Suprapubic skin (tissue), 4 donors: ENCODE results near the gene CA7. TPM values are rescaled to one million over a fixed set of nuclear protein-coding genes. Genes with fewer than 3 reads are reported as not detected.

Source experiments
- DNase-seq, 2 donors: peaks; one replicate each; pipeline ENCODE4 v3.0.0-alpha.2; 2019; ENCODE audit warnings: low spot score in 2 of 2
- H3K27ac ChIP-seq: fragments of 200-600 bp; sonication (generic); one replicate; pipeline ENCODE4 v1.5.1; 2019
- H3K27me3 ChIP-seq: fragments of 200-600 bp; sonication (generic); one replicate; pipeline ENCODE4 v1.5.1; 2019
- H3K36me3 ChIP-seq: fragments of 200-600 bp; sonication (generic); one replicate; pipeline ENCODE4 v1.5.1; 2019
- H3K4me1 ChIP-seq: fragments of 200-600 bp; sonication (generic); one replicate; pipeline ENCODE4 v1.5.1; 2019
- H3K4me3 ChIP-seq: fragments of 200-600 bp; sonication (generic); one replicate; pipeline ENCODE4 v1.5.1; 2019; ENCODE audit warnings: mild to moderate bottlenecking
- H3K9me3 ChIP-seq: fragments of 200-600 bp; sonication (generic); one replicate; pipeline ENCODE4 v1.5.1; 2019
- CTCF ChIP-seq, 2 donors: fragments of 200-600 bp in 1 of 2; fragments of 450-650 bp in 1 of 2; sonication (generic) in 1 of 2; IDR thresholded peaks; one replicate each; pipeline ENCODE4 v1.5.1; 2016 to 2019; ENCODE audit warnings: antibody characterized with exemption in 2 of 2, mild to moderate bottlenecking in 1 of 2, moderate library complexity in 1 of 2
- EP300 ChIP-seq: sonication (generic); formaldehyde crosslinking; IDR thresholded peaks from one replicate; pipeline ENCODE4 v1.6.1; 2017; ENCODE audit warnings: antibody characterized with exemption
- POLR2A ChIP-seq, 2 donors: fragments of 450-650 bp; IDR thresholded peaks; one replicate each; pipeline ENCODE4 v1.6.1; 2017; ENCODE audit warnings: antibody characterized with exemption in 2 of 2, mild to moderate bottlenecking in 2 of 2, moderate library complexity in 2 of 2
- POLR2AphosphoS5 ChIP-seq, 3 donors: sonication (generic); formaldehyde crosslinking; IDR thresholded peaks; one replicate each; pipeline ENCODE4 v1.6.1; 2017; ENCODE audit warnings: antibody characterized with exemption in 3 of 3
- WGBS: methylation state at CpG from one replicate; pipeline ENCODE4 v1.1.5; 2018; 5-methylcytosine and 5-hydroxymethylcytosine counted together
- total RNA-seq, 4 donors: library from RNA; depleted of rRNA; stranded (reverse); fragments of >200 nt; gene quantifications; one replicate each; pipeline ENCODE4 v1.1.0, GENCODE V29; 2016

The CA7 gene
- total RNA-seq, 4 donors from 2014 or later = not detected

GRCh38 chr16:66830422-66831404 is 13.5 kb upstream of the CA7 start, which contains the start of gene NAE1:
TSS of gene NAE1 (minus strand) at chr16:66830976. CDS start at chr16:66830899, 77 bp downstream.
- Histone ChIP-seq H3K27me3 (no peaks in the 10 kb centered on the region), H3K4me1 (peaks cover 9% of the 10 kb centered on the region), H3K9me3 (no peaks in the 10 kb centered on the region), H3K36me3 (peaks cover 15% of the 10 kb centered on the region), H3K27ac (peak within 1 kb of the TSS; percentile 92), H3K4me3 (peak within 1 kb of the TSS; percentile 85)
- TF ChIP-seq CTCF (IDR thresholded peaks at IDR 0.05) (peak; percentile 91 to 99), POLR2AphosphoS5 (IDR thresholded peaks at IDR 0.05) (peak; percentile 36 to 87 (median 66)), POLR2A (IDR thresholded peaks at IDR 0.05) (peak in 1 of 2 donors; percentile 74), EP300 (no peak)
- 1% methylated on average over 29 of the region's 84 CpGs for WGBS
- DNase-seq = peak; percentile 82 to 86

- 83% methylated on average over 3 of the region's 3 CpGs for WGBS
- Histone ChIP-seq H3K9me3 (no peaks in the 10 kb centered on the region), H3K36me3 (peaks cover 5% of the 10 kb centered on the region), H3K4me1 (peaks cover 9% of the 10 kb centered on the region), H3K27ac (no peak overlapping the region), H3K4me3 (no peak overlapping the region), H3K27me3 (no peaks in the 10 kb centered on the region)
- no peak for DNase-seq
- TF ChIP-seq POLR2AphosphoS5 (IDR thresholded peaks at IDR 0.05) = no peak
- no peak for TF ChIP-seq EP300
- TF ChIP-seq POLR2A (IDR thresholded peaks at IDR 0.05) = no peak
- no peak for TF ChIP-seq CTCF (IDR thresholded peaks at IDR 0.05)
These were observed 12.0 kb upstream of the CA7 start for GRCh38 chr16:66832190-66832589.

GRCh38 chr16:66832661-66833305 is 11.4 kb upstream of the CA7 start:
- H3K4me3 ChIP-seq = no peak overlapping the region
- TF ChIP-seq CTCF (IDR thresholded peaks at IDR 0.05) (no peak), EP300 (no peak), POLR2AphosphoS5 (IDR thresholded peaks at IDR 0.05) (no peak), POLR2A (IDR thresholded peaks at IDR 0.05) (no peak)
- DNase-seq = no peak
- no peak overlapping the region for H3K27ac ChIP-seq
- H3K9me3 ChIP-seq = no peaks in the 10 kb centered on the region
- 72% methylated on average over 7 of the region's 7 CpGs for WGBS
- H3K36me3 ChIP-seq = no peaks in the 10 kb centered on the region
- no peaks in the 10 kb centered on the region for H3K27me3 ChIP-seq
- H3K4me1 ChIP-seq = peaks cover 9% of the 10 kb centered on the region

- Histone ChIP-seq H3K27ac (no peak overlapping the region), H3K27me3 (no peaks in the 10 kb centered on the region), H3K36me3 (no peaks in the 10 kb centered on the region), H3K4me1 (peaks cover 3% of the 10 kb centered on the region), H3K9me3 (no peaks in the 10 kb centered on the region), H3K4me3 (no peak overlapping the region)
- DNase-seq = no peak
- 80% methylated on average over 5 of the region's 5 CpGs for WGBS
- no peak for TF ChIP-seq CTCF (IDR thresholded peaks at IDR 0.05)
- TF ChIP-seq EP300 = no peak
- no peak for TF ChIP-seq POLR2A (IDR thresholded peaks at IDR 0.05)
- no peak for TF ChIP-seq POLR2AphosphoS5 (IDR thresholded peaks at IDR 0.05)
These were observed 9.5 kb upstream of the CA7 start for GRCh38 chr16:66834746-66835145.

- TF ChIP-seq CTCF (IDR thresholded peaks at IDR 0.05) (no peak), POLR2A (IDR thresholded peaks at IDR 0.05) (no peak), EP300 (no peak), POLR2AphosphoS5 (IDR thresholded peaks at IDR 0.05) (no peak)
- H3K27ac ChIP-seq = no peak overlapping the region
- DNase-seq = no peak
- 56% methylated on average over 3 of the region's 3 CpGs for WGBS
- no peak overlapping the region for H3K4me3 ChIP-seq
- H3K36me3 ChIP-seq = no peaks in the 10 kb centered on the region
- H3K27me3 ChIP-seq = peaks cover 23% of the 10 kb centered on the region
- H3K9me3 ChIP-seq = no peaks in the 10 kb centered on the region
- peaks cover 14% of the 10 kb centered on the region for H3K4me1 ChIP-seq
These were observed 3.3 kb upstream of the CA7 start for GRCh38 chr16:66840883-66841282.
